ENCODE measurements around the gene TMEM258.

TMEM258 gene

GRCh38 chr11:61792310-61793082 is at the start of gene TMEM258, which contains the start of gene FEN1:
Gene TMEM258 (minus strand): TSS chr11:61792599. CDS start chr11:61792558, 41 bp downstream.
Gene FEN1 (plus strand): TSS chr11:61792911. CDS start chr11:61795362, 2,451 bp downstream.
- peak; percentile 97 for DNase-seq

- DNase-seq = no peak
Measured at GRCh38 chr11:61841636-61842527, 49.5 kb upstream of the TMEM258 start.

GRCh38 chr11:61840371-61840770 is 48.0 kb upstream of the TMEM258 start:
- no peak for DNase-seq

- no peak for DNase-seq
Measured at GRCh38 chr11:61839742-61840141, 47.3 kb upstream of the TMEM258 start.

- DNase-seq = no peak
Measured at GRCh38 chr11:61838921-61839320, 46.5 kb upstream of the TMEM258 start.

- DNase-seq = no peak
Measured at GRCh38 chr11:61838501-61838900, 46.1 kb upstream of the TMEM258 start.

GRCh38 chr11:61837411-61838005 is 45.1 kb upstream of the TMEM258 start:
- DNase-seq = no peak

GRCh38 chr11:61836193-61836592 is 43.8 kb upstream of the TMEM258 start:
- DNase-seq = no peak

GRCh38 chr11:61834278-61835048 is 42.1 kb upstream of the TMEM258 start:
- DNase-seq = peak; percentile 55

GRCh38 chr11:61833926-61834277 is 41.5 kb upstream of the TMEM258 start:
- no peak for DNase-seq

- no peak for DNase-seq
Measured at GRCh38 chr11:61833471-61833870, 41.1 kb upstream of the TMEM258 start.

GRCh38 chr11:61832754-61833153 is 40.4 kb upstream of the TMEM258 start:
- DNase-seq = peak; percentile 20

GRCh38 chr11:61832207-61832606 is 39.8 kb upstream of the TMEM258 start:
- no peak for DNase-seq

GRCh38 chr11:61830237-61831105 is 38.1 kb upstream of the TMEM258 start:
- peak; percentile 14 for DNase-seq

GRCh38 chr11:61829806-61830205 is 37.4 kb upstream of the TMEM258 start:
- no peak for DNase-seq

- peak; percentile 79 for DNase-seq
Measured at GRCh38 chr11:61828629-61829407, 36.4 kb upstream of the TMEM258 start.

GRCh38 chr11:61828379-61828628 is 35.9 kb upstream of the TMEM258 start:
- DNase-seq = no peak

- DNase-seq = peak; percentile 99
Measured at GRCh38 chr11:61827571-61828378, 35.4 kb upstream of the TMEM258 start, which contains the start of gene FADS2. Gene FADS2 (plus strand): TSS chr11:61828300. CDS start chr11:61828391, 91 bp downstream.

- DNase-seq = no peak
Measured at GRCh38 chr11:61826930-61827570, 34.7 kb upstream of the TMEM258 start.

GRCh38 chr11:61820174-61820573 is 27.8 kb upstream of the TMEM258 start:
- no peak for DNase-seq
